GM18507 (cell line): Measurements from ENCODE around the gene ENTR1.

Experiments
- DNase-seq: peaks from one replicate; pipeline ENCODE4 v3.0.0; 2011; ENCODE audit warnings: low read depth; ENCODE audit not compliant: insufficient read length; ENCODE audit errors: extremely low spot score
- FAIRE-seq: peaks from 2 replicates; lab custom pipeline; 2011; peaks lifted over from hg19 to GRCh38; lab: Jason Lieb, UNC

ENTR1 gene

GRCh38 chr9:136381966-136382513, 28.4 kb downstream of the ENTR1 start:
- FAIRE-seq: no peak

DNA sequence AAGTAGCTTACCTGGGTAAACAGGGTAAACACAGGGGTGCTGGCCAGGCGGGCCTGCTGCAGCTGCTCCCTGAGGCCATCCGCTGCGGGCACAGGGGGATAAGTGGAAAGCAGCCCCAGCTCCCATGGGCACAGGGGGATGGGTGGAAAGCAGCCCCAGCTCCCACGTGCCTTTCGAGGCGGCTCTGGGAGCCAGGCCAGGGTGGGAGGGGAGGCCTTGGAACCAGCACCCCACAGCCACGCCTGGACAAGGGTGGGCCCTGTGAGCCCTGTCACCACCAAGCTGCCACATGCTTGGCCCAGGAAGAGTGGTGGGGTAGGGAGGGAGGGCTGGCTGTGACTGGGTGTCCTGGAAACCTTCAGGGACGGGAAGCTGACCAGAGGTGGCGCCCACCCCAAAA, 29.1 kb downstream of the ENTR1 start:
- no peak for DNase-seq
- FAIRE-seq: no peak

More at GRCh38 chr9:136381966-136382513, 28.4 kb downstream of the ENTR1 start:
- DNase-seq: no peak

DNA sequence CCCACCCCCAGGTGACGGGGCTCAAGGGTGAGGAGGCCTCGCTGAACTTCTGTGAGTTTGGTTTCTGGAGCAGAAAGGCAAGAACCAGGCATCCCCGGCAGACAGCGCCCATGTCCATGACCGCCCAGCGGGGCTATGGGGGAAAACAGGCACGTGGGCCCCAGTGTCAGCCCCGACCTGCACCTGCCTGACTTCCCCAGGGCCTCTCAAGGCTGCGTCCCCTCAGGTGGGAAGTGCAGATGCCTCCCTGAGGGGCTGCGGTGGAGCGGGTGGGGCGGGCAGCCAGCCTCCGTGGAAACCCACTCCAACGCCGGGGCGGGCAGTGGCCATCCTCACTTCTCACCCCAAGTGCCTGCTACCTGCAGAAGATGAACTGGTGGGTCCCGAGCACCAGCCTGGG, 30.0 kb downstream of the ENTR1 start:
- no peak for FAIRE-seq

DNA sequence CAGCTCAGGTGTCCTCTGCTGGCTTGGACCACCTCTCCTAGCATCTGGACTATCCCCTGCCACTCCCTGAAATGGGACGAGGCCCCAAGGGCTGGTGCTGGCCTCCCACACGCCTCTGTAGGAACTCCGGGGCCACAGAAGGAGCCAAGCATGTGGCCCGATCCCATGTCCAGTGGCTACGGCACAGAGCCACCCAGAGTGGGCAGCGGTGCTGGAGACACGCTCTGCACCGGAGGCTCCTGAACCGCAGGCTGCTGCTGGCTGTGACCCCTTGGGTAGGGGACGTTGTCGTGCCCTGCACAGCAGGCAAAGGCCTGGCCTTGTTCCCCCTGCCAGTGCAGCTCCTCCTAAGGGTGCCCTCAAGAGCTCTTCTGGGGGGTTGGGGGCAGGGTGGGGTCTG, 30.5 kb downstream of the ENTR1 start:
- DNase-seq: no peak
- FAIRE-seq: no peak

More for the DNA sequence above, 30.0 kb downstream of the ENTR1 start:
- no peak for DNase-seq

DNA sequence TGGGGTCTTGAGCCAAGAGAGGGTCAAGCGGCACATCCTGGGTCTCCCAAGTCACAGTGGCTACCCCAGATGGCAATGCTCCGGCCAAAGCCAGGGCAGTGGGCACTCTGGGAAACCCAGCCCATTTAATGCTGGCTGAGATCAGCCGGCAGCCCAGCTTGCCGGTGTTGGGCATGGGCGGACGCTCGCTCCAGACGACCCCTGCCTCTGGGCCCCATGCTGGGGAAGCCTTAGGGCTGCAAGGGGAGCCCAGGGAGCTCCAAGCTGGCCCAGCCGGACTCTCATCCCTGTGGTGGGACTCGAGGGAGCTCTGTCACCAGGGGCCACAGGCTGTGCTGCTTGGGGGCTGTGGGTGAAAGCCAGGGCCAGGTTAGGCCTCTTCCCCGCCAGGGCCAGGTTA, 31.0 kb downstream of the ENTR1 start:
- FAIRE-seq (no peak), DNase-seq (no peak)

DNA sequence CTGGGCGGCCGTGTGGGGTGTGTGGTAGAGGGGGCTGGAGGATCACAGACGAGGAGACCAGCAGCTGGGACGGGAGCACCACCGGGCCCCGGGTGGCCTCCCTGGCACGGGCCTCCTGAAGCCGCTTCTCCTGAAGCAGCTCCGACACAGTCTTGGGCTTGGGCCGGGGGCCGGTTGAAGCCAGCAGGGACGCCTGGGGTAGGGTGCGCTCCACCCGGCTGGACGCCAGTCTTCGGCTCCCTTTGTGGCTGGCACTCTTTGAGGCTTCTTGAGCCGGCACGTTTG, 31.5 kb downstream of the ENTR1 start:
- DNase-seq: no peak
- no peak for FAIRE-seq

DNA sequence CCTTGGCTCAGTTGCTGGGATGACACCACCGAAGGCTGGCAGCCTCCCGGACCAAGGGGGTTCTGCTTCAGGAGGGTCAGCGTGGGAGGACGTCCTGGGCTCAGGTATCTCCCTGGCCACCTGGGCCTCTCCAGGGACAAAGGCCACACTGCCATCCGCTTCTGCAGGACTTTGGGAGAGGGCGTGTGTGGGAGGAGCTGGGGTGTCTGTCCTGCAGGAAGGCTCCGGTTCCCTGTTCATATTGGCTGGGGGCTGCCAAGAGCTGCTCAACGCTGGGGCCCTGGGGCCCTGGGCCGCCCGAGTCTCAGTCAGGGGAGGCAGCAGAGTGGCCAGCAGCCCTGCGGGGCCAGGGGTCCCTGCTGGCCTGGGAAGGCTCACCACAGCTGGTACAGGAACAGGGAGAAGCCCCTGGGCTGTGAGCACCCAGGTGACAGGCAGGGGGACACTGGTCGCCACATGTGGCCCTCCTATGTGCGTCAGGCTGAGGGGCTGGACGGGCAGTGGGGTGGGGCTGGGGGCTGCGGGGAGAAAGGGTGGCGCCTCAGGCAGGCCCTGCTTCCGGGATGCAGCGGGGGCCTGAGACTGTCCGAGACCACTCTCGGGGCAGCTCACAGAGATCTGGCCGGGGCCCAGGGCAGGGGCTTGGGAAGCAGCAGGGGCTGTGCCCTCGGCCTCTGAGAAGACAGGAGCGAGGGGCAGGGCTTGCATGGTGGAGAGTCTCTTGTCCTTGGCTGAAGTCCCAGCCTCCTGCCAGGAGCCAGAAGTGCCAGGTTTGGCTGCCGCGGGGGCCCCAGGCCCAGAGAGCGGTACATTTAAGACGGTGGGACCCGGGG, 32.0 kb downstream of the ENTR1 start:
- no peak for FAIRE-seq
- no peak for DNase-seq

GRCh38 chr9:136377341-136378169, 32.9 kb downstream of the ENTR1 start:
- FAIRE-seq (no peak), DNase-seq (no peak)

DNA sequence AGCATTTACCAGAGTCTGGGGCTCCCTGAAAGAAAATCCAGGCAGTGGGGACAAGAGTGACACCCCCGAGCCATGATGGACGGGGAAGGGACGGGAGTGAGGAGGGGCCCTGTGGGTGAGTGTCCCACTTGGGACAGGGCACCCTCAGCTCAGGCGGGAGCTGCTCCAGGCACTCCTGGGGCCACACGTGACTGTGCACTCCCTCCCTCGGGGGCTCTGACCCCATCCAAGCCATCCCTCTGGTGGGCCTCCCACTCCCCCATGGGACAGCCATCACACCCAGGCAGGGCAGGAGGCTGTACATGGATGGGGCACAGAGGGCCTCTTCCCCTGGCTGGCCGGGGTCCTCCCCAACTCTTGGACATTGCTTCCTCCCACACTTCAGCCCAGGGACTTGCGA, 34.0 kb downstream of the ENTR1 start:
- DNase-seq (no peak), FAIRE-seq (no peak)

- FAIRE-seq (no peak), DNase-seq (no peak)
These were observed 35.3 kb downstream of the ENTR1 start for GRCh38 chr9:136375096-136375495.

- FAIRE-seq (no peak), DNase-seq (no peak)
These were observed 36.2 kb downstream of the ENTR1 start for GRCh38 chr9:136374183-136374575.

- DNase-seq (no peak), FAIRE-seq (no peak)
These were observed 36.9 kb downstream of the ENTR1 start, which contains the start of gene CARD9 for GRCh38 chr9:136373300-136374182. Gene CARD9 (minus strand): TSS chr9:136373669. CDS start chr9:136372078, 1,591 bp downstream.

- DNase-seq: no peak
- FAIRE-seq: no peak
These were observed 37.7 kb downstream of the ENTR1 start for GRCh38 chr9:136372561-136373299.

DNA sequence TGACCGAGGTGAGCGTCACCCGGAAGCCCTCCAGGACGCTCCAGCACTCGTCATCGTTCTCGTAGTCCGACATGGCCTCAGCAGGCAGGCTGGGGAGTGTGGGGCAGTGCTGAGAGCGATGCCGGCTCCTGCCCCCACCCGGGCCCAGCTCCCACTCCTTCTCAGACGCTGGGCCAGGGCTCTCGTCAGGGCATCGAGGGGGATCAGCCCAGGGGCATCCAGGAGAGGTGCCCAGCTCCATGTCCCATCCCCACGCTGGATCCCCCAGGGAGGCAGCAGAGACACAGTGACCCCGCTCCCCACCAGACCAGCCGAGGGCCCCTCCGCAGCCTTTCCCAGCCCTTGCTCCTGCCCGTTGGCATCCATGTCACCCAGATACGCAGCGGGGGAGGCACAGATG, 38.4 kb downstream of the ENTR1 start:
- FAIRE-seq: no peak
- no peak for DNase-seq

GRCh38 chr9:136371533-136371880, 38.9 kb downstream of the ENTR1 start:
- FAIRE-seq (no peak), DNase-seq (no peak)

DNA sequence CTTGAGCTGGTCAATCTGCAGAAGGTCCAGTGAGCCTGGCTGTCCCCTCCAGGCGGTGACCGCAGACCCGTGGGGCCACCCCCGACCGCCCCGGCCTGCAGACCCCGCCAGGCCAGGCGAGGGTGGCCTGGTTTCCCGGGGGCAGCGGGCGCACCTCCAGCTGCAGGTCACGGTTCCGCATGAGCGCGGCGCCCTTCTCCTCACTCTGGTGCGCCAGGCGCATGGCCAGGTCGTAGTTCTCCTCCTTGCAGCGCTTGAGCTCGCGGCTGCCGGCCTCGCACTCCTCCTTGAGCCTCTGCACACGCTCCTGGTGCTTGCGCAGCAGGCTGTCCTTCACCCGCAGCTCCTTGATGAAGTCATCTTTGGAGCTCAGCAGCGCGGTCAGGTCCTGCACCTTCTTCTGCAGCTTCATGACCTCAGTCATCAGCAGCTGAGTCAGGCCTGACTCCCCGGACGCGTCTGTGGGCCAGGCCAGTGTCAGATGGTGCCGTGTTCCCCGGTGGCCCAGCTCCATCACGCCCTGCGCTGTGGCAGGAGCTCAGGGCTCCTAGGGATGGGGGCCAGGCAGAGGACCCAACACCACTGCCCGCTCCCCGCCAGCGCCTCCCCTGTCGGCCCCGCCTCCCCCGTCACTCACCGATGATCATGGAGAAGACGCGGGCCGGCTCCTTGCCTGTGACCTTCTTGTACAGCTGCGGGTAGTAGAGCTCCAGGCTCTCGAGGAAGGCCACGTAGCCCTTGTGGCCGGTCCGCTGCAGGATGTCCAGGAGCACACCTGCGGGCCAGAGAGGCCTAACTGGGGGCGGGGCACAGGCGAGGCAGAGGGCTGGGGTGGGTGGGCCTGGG, 39.5 kb downstream of the ENTR1 start:
- no peak for FAIRE-seq
- DNase-seq: no peak

GRCh38 chr9:136370037-136370436, 40.4 kb downstream of the ENTR1 start:
- FAIRE-seq (no peak), DNase-seq (no peak)

DNA sequence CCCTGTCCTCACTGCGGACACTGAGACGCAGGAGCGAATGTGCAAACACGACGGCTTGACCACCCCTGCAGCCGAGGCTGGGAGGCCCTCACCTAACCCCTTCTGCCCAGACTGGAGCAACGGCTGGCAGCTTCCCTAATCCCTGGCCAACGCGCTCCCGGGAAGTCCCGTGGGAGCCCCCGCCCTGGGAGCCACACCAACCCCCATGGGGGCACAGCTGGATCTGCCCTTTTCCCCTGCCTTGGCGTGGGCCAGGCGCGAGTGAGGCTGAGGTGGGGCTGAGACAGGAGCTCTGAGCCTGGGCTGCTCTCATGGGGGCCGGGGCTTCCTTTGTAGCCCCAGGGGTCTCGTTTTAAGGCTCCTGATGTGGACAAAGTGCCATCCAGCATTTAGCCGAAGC, 42.2 kb downstream of the ENTR1 start:
- DNase-seq: no peak
- no peak for FAIRE-seq
